PC-3 (cell line): ENCODE measurements around the gene SCFD1. TPM values are rescaled to one million over a fixed set of nuclear protein-coding genes. Genes with fewer than 3 reads are reported as not detected.

Experiments used
- ATAC-seq: fragments of 200-7000 bp; cut with Tn5 transposase; 2 replicates; pipeline ENCODE4 v1.9.1; 2020; ENCODE audit warnings: mild to moderate bottlenecking, moderate library complexity
- BruUV-seq: library from RNA; stranded (reverse); fragments of 400-500 nt; replicated peaks from 2 replicates; lab custom pipeline; 2021; lab: Mats Ljungman, UMichigan
- CTCF ChIA-PET: fragments of 300-600 bp; sonication (Branson Sonifier 250); formaldehyde crosslinking; loops from one replicate; lab custom pipeline; 2022; ENCODE audit warnings: antibody characterized with exemption; lab: Charles Lee
- POLR2A ChIA-PET: fragments of 300-600 bp; sonication (Branson Sonifier 250); formaldehyde crosslinking; loops from one replicate; lab custom pipeline; 2022; ENCODE audit warnings: antibody characterized with exemption; ENCODE audit not compliant: unreplicated experiment; lab: Charles Lee
- DNase-seq: peaks from one replicate; pipeline ENCODE4 v3.0.0-alpha.2; 2015
- H2AFZ ChIP-seq: fragments of 300-600 bp; sonication (generic); 2 replicates; pipeline ENCODE4 v1.6.0; 2016; ENCODE audit warnings: antibody characterized with exemption, low read length
- H3F3A ChIP-seq: fragments of 300-600 bp; sonication (generic); one replicate; pipeline ENCODE4 v1.6.0; 2017; ENCODE audit warnings: antibody characterized with exemption, low read length, control low read depth, mild to moderate bottlenecking; ENCODE audit not compliant: unreplicated experiment
- H3K27ac ChIP-seq: fragments of 300-600 bp; sonication (generic); 2 replicates; pipeline ENCODE4 v1.5.1; 2016; ENCODE audit warnings: mild to moderate bottlenecking, low read length
- H3K27me3 ChIP-seq: fragments of 300-600 bp; sonication (generic); 2 replicates; pipeline ENCODE4 v1.6.1; 2016; ENCODE audit warnings: low read length, mixed read lengths
- H3K36me3 ChIP-seq: fragments of 300-600 bp; sonication (generic); 2 replicates; pipeline ENCODE4 v1.6.1; 2016; ENCODE audit warnings: low read depth, mixed run types, low read length, mixed read lengths
- H3K4me1 ChIP-seq: fragments of 300-600 bp; sonication (generic); 2 replicates; pipeline ENCODE4 v1.5.1; 2016; ENCODE audit warnings: low read length; ENCODE audit not compliant: insufficient read depth
- H3K4me2 ChIP-seq: fragments of 300-600 bp; sonication (generic); 2 replicates; pipeline ENCODE4 v1.6.0; 2016; ENCODE audit warnings: low read length
- H3K4me3 ChIP-seq: fragments of 300-600 bp; sonication (generic); 2 replicates; pipeline ENCODE4 v1.5.1; 2016; ENCODE audit warnings: mild to moderate bottlenecking, low read length, mixed read lengths
- H3K79me2 ChIP-seq: fragments of 300-600 bp; sonication (generic); 2 replicates; pipeline ENCODE4 v1.6.1; 2017; ENCODE audit warnings: low read length, mixed read lengths
- H3K9ac ChIP-seq: fragments of 300-600 bp; sonication (generic); 2 replicates; pipeline ENCODE4 v1.6.0; 2016; ENCODE audit warnings: mild to moderate bottlenecking, low read length
- H3K9me2 ChIP-seq: fragments of 300-600 bp; sonication (generic); replicated peaks from 2 replicates; pipeline ENCODE4 v1.6.1; 2016; ENCODE audit warnings: mixed run types, low read length, mixed read lengths
- H3K9me3 ChIP-seq: fragments of 300-600 bp; sonication (generic); 2 replicates; pipeline ENCODE4 v1.6.1; 2016; ENCODE audit warnings: low read length, mixed read lengths
- H4K20me1 ChIP-seq: fragments of 300-600 bp; sonication (generic); 2 replicates; pipeline ENCODE4 v1.6.1; 2016; ENCODE audit warnings: low read length, mixed read lengths
- CTCF ChIP-seq: fragments of 300-600 bp; sonication (generic); conservative IDR thresholded peaks from 2 replicates; pipeline ENCODE4 v1.5.1; 2017; ENCODE audit warnings: antibody characterized with exemption, low read depth, mild to moderate bottlenecking, low read length
- EZH2 ChIP-seq: fragments of 300-600 bp; sonication (generic); IDR thresholded peaks from one replicate; pipeline ENCODE4 v1.6.1; 2017; ENCODE audit warnings: antibody characterized with exemption, mild to moderate bottlenecking, low read length; ENCODE audit not compliant: unreplicated experiment
- EZH2phosphoT487 ChIP-seq: fragments of 300-600 bp; sonication (generic); IDR thresholded peaks from 2 replicates; pipeline ENCODE4 v1.6.1; 2018; ENCODE audit warnings: mild to moderate bottlenecking, antibody characterized with exemption, low read length, borderline replicate concordance
- intact Hi-C: fragments of 100-400 bp; cut with micrococcal nuclease; formaldehyde crosslinking; loops from 2 replicates; pipeline ENCODE4 v1.9.0; 2023
- total RNA-seq: library from RNA; depleted of rRNA; stranded (reverse); fragments of >200 nt; gene quantifications from 2 replicates; pipeline ENCODE4 v1.2.3, GENCODE V29; 2014

The SCFD1 gene
- total RNA-seq, 1 experiment from 2014 or later = 72.3 TPM

DNA sequence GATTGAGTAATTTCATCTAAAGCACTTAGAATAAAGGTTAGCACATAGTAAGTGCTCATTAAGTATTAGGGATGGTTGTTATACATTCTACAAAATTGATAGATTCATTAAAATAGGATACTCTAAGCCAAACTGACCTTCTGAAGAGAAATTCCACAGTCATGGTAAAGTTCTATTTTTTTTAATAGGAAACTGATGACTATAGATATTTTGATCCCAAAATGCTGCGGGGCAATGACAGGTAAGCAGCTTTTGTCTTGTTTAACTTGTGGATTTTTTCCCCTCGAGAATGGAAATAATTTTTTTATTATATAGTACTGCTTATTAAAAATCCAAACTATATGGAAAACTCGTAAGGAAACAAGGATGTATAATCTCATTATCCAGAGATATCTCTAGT is 97.0 kb downstream of the SCFD1 start:
- ATAC-seq (no peak), DNase-seq (no peak)
- Histone ChIP-seq H3F3A (no peaks in the 10 kb centered on the region), H3K9me3 (no peaks in the 10 kb centered on the region), H3K27me3 (no peaks in the 10 kb centered on the region), H3K79me2 (no peaks in the 10 kb centered on the region), H3K4me2 (no peak overlapping the region), H3K9ac (no peak overlapping the region), H3K4me3 (no peak overlapping the region), H2AFZ (no peak overlapping the region), H3K9me2 (no peaks in the 10 kb centered on the region), H4K20me1 (no peaks in the 10 kb centered on the region), H3K27ac (no peak overlapping the region), H3K4me1 (no peaks in the 10 kb centered on the region), H3K36me3 (0 out of 2 replicates have a peak, but pooled peaks cover 5% of the 10 kb centered on the region)
- ChIA-PET CTCF (no interaction called here), POLR2A (no interaction called here)
- TF ChIP-seq EZH2phosphoT487 = no peak
- no peak for TF ChIP-seq CTCF
- no peak for TF ChIP-seq EZH2
- intact Hi-C loops = no loop called here
- BruUV-seq = no TSS peak

DNA sequence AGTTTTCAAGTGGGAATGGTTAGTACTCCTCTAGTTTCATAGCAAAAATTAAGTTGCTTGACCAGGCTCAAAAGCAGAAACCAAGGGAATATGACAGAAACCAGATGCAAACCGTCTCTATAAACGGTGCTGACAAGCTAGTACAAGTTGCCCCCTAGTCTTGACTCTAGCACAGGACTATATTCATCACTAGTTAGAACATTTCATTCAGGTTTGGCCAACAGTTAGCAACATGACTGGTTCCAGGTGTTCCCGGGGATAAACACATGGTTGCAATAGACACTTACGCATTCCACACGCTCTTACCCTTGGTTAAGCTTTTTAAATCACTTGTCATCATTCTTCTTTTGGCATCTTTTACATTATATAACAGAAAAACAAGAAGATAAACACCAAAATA is 103.6 kb downstream of the SCFD1 start:
- ChIA-PET CTCF (no interaction called here), POLR2A (no interaction called here)
- no peak for TF ChIP-seq EZH2
- TF ChIP-seq EZH2phosphoT487 = no peak
- TF ChIP-seq CTCF = no peak
- Histone ChIP-seq H3K9me3 (no peaks in the 10 kb centered on the region), H2AFZ (no peak overlapping the region), H3K4me3 (no peak overlapping the region), H3K27ac (no peak overlapping the region), H3K9me2 (no peaks in the 10 kb centered on the region), H3K9ac (no peak overlapping the region), H3K4me2 (no peak overlapping the region), H3F3A (no peaks in the 10 kb centered on the region), H4K20me1 (no peaks in the 10 kb centered on the region), H3K36me3 (peaks cover 26% of the 10 kb centered on the region), H3K79me2 (no peaks in the 10 kb centered on the region), H3K4me1 (no peaks in the 10 kb centered on the region), H3K27me3 (no peaks in the 10 kb centered on the region)
- DNase-seq (no peak), ATAC-seq (no peak)
- no TSS peak for BruUV-seq
- intact Hi-C loops = no loop called here

- Histone ChIP-seq H2AFZ (no peak overlapping the region), H3K4me3 (no peak overlapping the region), H3K9ac (no peak overlapping the region), H3K4me1 (no peaks in the 10 kb centered on the region), H3K27ac (no peak overlapping the region), H3K9me3 (no peaks in the 10 kb centered on the region), H3K36me3 (peaks cover 26% of the 10 kb centered on the region), H3K9me2 (no peaks in the 10 kb centered on the region), H3K4me2 (no peak overlapping the region), H3K79me2 (no peaks in the 10 kb centered on the region), H4K20me1 (no peaks in the 10 kb centered on the region), H3F3A (no peaks in the 10 kb centered on the region), H3K27me3 (no peaks in the 10 kb centered on the region)
- CTCF ChIA-PET = no interaction called here
- TF ChIP-seq CTCF (no peak), EZH2phosphoT487 (no peak), EZH2 (no peak)
- no peak for ATAC-seq
- DNase-seq = no peak
- POLR2A ChIA-PET = no interaction called here
- BruUV-seq = no TSS peak
- intact Hi-C loops = no loop called here
Measured at GRCh38 chr14:30728471-30728870, 106.4 kb downstream of the SCFD1 start.
